NCI-H748 treated with DMSO at 0.1 percent for 48 hours (cell line): Measurements from ENCODE around the gene ARL4A.
"Not testable (repeated sequence)": the region's sequence is repeated elsewhere in the genome, so short reads cannot be mapped to it uniquely, and the experiment has no call there.

ENCODE experiments used
- DNase-seq: peaks from one replicate; lab custom pipeline; 2025; lab: John Stamatoyannopoulos, UW

ARL4A gene

DNA sequence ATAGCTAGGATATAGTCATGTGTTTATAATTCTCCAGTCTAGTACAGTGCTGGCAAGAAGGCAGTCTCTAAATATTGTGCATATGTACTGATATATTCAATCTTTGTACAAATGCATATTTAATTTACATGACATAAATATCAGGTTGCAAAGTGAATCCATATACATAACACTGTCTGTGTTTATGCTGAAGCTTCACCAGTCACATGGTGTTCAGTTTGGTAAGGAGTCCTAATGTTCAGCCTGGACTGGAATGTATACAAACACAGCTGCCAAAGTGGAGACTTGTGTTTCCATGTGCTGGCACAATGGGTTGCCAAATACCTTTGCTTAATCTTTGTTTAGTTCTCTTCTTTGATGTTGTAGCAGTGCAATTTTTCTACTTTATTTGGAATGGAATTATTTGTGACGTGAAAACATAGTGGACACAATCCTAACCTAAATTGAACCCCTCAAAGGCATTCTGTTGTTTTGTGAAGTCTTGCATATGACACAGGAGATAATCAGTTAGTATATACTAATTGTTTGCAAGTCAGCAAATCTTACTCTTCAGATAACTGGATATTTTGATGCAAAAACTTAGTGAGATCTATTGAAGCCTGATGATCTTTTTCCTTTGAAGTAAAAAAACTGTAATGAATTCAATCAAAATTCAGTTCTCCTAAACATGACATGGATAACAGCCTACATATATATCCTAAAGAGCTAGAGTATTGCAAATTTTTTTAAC is 17.3 kb upstream of the ARL4A start:
- no peak for DNase-seq

DNA sequence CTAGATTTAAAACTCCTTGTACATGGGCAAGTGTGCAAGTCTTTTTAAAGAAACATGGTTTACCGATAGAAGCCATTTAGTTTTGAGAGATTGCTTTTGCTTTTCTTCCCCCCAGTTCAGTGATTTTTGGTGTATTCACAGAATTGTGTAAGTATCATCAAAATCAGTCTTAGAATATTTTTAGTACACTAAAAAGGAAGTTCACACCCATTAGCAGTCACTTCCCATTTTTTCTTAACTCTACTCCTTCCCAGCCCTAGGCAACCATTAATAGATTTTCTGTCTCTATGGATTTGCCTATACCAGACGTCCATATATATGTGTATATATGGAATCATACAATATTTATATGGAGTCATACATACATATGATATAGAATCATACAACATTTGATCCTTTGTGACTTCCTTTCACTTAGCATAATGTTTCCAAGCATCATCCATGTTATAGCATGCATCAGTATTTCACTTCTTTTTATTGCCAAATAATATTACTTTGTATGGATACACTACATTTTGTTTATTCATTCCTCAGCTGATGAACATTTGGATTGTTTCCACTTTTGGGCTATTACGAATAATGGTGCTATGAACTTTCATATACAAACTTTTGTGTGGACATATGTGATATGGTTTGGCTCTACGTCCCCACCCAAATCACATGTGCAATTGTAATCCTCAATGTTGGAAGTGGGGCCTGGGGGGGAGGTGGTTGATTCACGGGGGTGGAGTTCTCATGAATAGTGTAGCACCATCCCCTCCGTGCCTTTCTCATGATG is 16.5 kb upstream of the ARL4A start:
- no peak for DNase-seq

DNA sequence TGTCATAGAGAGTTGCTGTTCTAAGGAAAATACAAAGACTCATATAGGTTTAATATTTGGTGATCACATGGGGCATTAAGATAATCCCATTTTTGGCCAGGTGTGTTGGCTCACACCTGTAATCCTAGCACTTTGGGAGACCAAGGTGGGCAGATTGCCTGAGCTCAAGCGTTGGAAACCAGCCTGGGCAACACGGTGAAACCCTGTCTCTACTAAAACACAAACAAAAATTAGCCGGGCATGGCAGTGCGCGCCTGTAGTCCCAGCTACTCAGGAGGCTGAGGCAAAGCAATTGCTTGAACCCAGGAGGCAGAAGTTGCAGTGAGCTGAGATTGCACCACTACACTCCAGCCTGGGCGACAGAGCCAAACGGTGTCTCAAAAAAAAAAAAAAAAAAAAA is 14.0 kb upstream of the ARL4A start:
- DNase-seq = not testable (repeated sequence)

DNA sequence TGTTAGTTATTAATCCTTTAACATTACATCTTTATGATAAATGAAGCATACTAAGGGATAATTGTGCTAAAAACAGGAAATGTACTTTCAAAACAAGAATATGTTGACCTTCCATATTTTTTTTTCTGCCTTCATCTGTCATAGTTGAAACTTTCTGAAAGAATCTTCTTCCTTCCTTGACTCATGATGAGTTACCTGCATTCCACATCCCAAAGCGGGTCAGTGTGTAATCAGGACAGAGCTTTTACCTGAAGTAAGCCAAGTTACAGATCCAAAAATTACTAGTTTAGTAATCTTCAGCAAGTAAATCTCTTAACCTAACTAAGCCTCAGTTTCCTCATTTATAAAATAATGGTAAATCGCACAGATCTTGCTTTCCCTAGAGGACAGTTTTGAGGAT is 13.4 kb upstream of the ARL4A start:
- no peak for DNase-seq

DNA sequence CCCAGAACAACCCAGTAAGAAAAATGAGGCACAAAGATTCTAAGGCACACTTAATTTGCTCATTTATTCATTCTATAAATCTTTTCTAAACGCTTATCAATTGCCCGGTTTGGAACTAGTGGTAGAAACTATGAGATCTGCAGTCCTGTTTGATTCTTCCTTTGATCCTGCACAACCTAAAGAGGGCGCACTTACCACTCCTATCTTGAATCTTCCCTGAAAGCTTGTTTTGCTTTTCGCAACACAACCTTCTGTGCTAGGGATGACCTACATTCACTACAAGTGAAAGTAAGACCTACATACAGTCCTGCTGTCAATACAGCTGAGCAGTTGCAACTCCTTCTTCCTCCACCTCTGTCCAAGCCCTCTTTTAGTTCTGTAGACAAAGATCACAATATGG is 12.6 kb upstream of the ARL4A start:
- peak; percentile 27 for DNase-seq

DNA sequence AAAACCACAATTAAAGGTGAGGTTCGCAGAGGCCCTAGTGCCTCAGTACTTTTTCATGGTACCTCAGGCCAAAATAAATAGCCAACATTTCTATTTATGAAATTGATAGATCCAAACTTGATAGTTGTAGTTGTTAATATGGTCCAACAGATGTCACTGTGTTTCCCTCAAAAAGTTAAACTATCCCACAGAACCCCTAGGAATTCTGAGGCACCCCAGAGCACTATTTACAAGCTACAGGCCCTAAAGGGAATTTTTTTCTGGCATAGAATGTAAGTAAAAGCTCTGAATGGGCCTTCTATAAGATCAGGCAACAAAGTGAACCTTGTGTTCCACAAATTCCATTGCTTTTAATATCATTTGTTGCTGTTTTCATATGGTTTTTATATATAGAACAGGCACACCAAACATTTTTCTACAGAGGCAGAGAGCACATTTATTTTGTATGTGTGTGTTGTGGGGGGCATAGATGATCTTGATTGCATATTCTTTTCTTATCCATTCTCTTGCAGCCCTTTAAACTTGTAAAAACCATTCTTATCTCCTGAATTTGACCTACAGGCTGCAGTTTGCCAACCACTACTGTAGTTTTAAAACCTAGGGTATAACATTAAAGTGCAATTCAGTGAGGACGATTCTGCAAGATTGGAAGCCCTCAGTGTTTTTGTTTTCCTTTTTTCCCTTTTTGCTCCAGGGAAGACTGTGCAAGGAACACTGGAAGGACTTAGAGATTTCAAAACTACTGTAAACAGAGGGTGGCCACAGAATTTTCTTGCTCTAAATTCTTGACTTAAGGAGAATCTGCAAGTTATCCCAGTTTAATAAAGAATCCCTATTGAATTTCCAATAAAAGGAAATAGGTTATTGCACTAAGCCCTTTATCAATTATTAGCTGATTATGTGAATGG is 3.5 kb upstream of the ARL4A start:
- no peak for DNase-seq

DNA sequence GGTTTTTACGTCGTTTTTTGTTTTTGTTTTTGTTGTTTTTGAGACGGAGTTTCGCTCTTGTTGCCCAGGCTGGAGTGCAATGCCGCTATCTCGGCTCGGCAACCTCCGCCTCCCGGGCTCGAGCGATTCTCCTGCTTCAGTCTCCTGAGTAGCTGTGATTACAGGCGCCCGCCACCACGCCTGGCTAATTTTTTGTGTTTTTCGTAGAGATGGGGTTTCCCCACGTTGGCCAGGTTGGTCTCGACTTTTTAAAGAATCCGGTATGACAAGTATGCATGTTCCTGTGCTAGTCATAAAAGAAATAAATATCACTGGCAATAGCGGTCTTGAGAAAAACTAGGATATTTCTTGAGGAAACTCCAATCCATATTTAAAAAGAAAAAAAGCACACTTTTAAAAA is 2.7 kb upstream of the ARL4A start:
- no peak for DNase-seq

DNA sequence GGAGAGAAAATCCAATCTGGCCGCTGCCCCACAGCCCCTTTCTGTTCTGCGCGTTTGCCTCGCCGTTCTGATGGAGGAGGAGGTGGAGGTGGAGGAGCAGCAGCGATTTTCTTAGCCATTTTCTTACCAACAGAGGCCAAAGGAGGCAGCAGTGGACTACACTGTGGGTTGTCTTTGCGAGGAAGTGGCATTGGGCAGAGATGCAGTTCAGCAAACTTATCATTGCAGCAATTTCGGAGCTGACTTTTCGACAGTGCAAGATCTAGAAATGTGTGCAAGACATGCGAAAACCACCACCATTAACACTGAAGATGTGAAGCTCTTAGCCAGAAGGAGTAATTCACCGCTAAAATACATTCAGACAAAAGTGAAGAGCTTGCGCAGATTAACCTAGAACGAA is 1.9 kb upstream of the ARL4A start:
- DNase-seq = peak; percentile 24

DNA sequence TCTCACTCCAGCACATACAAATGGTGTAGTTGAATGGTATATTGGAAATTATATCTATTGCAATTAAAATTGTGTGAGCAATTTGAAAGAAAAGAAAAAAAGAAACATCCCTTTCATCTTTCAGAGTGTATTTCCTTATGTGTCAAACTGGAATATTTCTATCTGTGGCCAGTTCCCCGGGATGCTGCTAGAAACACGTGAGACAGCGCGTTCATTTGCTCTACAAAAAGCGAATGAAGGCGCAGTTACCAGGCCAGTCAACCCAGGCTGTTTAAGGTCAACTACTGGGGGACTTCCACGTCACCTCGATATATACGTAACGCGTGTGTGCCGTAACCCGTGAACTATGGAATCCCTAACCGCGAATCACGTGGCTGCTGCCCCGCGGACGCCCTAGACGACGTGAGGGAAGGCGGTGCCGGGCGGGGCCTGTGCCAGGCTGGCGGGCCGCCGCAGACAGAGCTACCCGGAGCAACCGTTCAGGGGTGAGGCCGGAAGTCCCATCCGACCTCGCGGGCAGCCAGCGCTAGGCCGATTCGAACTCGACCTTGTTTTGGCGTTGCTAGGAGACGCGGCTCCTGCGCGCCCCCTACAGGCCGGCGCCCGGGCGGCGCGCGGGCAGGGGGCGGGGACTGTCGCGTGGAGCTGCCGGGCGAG is 1.1 kb upstream of the ARL4A start:
- peak; percentile 89 for DNase-seq

DNA sequence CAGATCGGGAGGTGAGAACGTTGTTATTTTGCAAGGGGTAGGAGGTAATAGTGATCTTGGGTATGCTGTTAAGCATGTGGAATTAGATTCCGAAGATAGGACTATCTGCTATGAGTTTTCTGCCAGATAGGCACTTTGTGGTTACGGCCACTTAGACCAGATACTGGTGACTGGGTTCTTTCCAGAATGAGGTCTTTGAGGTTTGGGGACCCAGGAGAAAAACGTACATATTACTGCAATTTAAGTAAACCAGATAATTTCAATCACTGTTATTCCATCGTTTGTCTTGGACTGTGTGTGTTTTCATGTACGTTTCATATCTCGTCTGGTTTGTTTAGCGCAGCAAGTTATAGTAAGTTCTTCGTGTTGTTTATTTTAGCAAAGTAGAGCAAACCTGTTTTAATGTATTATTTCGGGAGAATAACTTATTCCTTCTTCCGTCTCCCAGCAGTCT is 312 bp downstream of the ARL4A start:
- DNase-seq = no peak

DNA sequence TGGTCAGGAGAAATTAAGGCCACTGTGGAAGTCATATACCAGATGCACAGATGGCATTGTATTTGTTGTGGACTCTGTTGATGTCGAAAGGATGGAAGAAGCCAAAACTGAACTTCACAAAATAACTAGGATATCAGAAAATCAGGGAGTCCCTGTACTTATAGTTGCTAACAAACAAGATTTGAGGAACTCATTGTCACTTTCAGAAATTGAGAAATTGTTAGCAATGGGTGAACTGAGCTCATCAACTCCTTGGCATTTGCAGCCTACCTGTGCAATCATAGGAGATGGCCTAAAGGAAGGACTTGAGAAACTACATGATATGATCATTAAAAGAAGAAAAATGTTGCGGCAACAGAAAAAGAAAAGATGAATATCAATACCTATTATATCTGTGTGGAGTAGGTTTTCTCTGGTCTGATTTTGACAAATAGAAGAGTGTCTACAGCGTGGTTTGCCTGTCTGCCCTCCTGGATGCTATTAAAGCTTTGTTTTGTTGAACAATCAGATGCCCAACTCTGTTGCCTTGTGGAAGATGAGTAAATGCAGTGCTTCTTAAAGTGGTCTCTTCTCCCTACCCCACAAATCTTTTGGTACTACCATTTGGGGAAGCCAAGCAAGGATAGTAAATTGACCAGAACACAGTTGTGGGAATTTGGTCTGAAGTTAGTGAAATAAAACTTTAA is 1.2 kb downstream of the ARL4A start:
- DNase-seq = not testable (repeated sequence)

DNA sequence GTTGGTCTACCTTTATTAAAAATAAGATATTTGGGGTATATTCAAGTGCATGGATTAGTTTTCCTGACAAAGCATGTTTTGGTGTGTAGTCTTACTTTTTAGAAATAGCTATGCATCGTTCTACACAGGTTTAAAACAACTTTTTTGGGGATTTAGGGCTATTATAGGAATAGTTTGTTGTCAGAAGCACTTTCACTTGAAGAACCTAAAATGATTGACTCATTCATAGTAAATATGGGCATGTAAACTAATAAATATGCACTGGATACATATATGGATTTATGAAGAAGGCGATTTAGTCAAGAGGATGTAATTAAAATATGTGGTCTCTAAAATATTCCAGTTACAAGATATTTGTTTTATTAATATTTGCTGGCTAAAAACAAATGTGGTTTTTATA is 2.0 kb downstream of the ARL4A start:
- DNase-seq = no peak

DNA sequence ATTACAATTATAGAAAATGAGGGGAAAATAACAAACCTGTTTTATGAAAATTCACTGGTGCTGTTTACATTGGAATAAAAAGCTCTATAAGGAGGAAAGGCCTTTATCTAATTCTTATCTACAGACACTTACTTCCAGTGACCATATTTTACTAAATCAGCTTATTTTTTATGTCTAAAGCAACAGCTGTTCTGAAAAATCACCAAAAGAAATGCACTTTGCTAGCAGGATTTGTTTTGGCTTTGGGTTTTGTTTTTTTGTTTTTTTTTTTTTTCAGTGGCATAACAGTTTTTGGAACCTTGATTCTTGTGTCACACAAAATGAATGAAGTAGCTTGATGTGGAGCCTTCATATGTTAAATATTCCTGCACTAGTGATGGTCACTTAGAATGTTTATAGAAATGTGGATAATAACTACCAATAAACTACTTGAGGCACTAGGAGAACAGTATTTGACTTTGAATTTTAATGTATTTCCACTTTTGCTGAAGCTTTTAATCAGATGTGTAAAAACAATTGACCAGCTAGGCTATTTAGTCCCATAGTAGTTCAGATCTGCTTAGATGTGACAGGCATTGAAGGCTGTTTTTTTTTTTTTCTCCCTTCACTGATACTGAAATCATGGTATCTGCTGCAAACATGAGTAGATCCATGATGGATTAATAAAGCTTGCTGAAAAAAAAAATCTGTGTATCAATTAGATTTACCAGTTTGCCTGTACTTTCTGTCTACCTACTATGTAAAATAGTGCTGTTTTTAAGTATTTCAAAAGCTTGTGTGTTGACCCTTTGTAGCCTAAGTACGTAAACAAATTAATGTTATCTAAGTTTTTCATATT is 2.8 kb downstream of the ARL4A start:
- DNase-seq = no peak

DNA sequence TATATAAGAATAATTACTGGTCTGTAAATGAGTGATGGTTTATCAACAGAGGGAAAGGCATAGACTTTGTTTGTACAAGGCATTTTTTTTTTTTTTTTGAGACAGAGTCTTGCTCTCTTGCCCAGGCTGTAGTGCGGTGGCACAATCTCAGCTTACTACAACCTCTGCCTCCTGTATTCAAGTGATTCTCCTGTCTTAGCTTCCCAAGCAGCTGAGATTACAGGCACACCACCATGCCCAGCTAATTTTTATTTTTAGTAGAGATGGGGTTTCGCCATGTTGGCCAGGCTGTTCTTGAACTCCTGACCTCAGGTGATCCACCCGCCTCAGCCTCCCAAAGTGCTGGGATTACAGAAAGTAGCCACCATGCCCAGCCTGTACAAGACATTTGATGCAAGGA is 4.0 kb downstream of the ARL4A start:
- DNase-seq = not testable (repeated sequence)

DNA sequence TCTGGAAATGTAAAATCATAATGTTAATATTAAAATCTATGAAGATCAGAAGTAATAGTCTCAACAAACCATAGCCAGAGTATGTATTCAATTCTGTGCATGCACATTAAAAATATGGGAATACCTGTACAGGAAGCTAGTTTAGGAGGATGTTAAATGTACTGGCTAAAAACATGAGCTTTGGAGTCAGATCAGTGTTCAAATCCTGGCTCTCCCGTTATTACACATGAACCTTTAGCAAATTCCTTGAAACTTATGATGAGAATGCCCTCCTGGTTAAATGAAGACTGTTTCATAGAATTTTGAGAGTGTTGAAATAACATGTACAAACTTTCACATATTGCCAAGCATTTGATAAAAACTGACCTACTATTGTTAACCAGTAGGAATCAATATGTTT is 4.6 kb downstream of the ARL4A start:
- no peak for DNase-seq

DNA sequence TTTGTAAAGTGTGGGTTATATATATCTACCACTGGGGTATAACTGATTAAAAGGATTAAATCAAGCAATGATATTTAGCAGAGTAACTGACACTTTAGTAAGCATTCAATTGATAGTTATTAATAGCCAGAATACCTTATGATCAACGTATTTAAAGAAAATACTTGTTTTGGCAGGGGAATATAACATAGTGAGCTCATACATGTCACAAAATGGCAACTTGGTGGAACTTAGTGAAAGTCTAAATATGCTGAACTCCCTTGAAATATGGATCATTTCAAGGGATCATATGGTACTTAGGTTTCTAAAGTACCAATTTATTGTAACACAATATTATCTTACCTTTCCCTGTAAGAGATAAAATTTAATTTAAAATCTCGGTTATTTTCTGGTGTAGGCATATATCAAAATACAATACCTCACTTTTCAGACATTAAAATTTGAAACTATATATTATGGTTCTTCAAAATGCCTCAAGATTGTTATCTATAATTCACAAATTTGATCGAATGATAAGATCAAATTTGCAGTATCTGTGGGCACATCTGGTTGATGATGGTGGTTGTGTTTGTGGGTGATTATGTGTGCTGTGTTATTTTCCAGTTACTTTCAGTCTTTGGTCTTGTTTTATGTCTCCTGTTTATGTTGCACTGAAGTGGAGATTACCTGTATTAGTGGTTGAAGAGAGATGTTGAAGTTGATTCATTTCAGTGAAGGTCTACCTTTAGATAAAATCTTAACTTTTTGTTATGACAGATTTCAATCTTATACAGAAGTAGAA is 5.2 kb downstream of the ARL4A start:
- no peak for DNase-seq

DNA sequence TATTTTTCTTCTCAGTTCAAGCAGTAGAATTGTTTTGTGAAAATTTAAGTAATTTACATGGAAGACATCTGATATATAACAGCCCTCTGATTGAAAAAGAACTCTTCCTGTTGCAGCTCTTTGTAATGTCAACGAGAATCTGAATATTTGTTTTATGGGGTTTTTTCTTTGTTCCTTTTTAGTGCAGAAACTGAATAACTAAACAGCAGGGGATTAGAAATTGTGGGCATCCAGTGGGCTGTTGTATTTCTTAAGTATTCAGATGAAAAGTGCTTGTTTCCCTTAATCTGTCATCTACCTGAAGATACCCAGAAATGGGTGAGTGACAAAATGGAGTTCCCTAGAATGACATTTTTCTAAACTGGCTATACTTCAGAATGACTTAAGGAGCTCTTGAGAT is 7.4 kb downstream of the ARL4A start:
- no peak for DNase-seq

DNA sequence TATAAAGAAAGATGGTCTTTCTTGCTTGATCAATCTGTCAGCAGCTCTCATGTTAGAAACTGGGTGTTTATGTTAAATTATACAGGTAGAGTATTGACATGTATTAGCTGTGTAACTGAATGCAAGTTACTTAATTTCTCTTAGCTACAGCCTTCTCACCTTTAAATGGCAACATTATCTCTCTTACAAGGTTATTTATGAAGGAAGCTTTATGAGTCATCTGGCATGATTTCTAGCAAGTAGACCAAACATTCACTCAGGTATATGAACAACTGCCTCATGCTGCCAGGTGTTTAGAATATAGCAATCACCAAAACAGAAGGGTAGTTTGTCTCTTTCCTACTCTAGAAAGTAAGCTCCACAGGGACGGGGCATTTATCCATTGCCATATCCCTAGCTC is 8.5 kb downstream of the ARL4A start:
- DNase-seq = no peak

DNA sequence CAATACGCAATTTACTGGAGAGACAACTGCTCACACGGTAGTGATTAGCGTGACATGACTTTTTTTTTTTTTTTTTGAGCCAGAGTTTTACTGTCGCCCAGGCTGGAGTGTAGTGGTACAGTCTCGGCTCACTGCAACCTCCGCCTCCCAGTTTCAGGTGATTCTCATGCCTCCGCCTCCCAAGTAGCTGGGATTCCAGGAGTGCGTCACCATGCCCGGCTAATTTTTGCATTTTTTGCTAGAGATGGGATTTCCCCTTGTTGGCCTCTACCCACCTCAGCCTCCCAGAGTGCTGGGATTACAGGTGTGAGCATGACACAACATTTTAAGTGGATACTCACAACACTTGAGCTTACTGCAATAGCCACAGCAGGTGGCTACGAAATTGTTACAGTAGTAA is 11.9 kb downstream of the ARL4A start:
- no peak for DNase-seq

DNA sequence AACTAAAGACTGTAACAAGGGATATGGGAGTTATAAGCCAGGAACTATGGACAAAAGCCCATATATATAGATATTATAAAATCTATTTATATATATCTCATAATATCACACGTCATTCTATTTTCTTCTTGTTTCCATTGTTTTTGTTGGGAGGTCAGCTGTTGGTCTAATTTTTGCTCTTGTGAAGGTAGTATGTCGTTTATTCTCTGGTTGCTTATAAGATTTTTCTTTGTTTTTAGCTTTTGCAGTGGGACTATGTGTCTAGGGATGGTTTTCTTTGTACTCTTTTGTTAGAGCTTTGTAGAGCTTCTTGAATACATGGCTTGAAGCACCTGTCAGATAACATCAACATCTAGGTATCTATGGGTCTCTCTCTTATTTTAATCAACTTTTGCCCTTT is 14.0 kb downstream of the ARL4A start:
- DNase-seq = no peak
